Measurements from ENCODE around the gene ME1. TPM values are rescaled to one million over a fixed set of nuclear protein-coding genes. Genes with fewer than 3 reads are reported as not detected.

The ME1 gene
- total RNA-seq, 1 donor = 27.9 TPM

- DNase-seq (ENCODE audit: insufficient read length, low spot score, missing footprints) = no peak
Observed at GRCh38 chr6:83182114-83182513, 248.7 kb downstream of the ME1 start.

GRCh38 chr6:83180426-83180950, 250.4 kb downstream of the ME1 start:
- Histone ChIP-seq H3K36me3 (ENCODE audit: insufficient read depth, low read length) (peaks cover 89% of the 10 kb centered on the region), H3K4me1 (ENCODE audit: insufficient read depth, low read length) (peaks cover 26% of the 10 kb centered on the region), H3K79me2 (ENCODE audit: insufficient read depth, low read length) (peaks cover 54% of the 10 kb centered on the region), H3K27ac (ENCODE audit: low read depth, low read length) (no peak overlapping the region), H4K20me1 (ENCODE audit: insufficient read depth, low read length) (peaks cover 22% of the 10 kb centered on the region), H3K27me3 (ENCODE audit: insufficient read depth, low read length) (no peaks in the 10 kb centered on the region), H3K4me3 (ENCODE audit: insufficient read depth, low read length) (no peak overlapping the region), H2AFZ (ENCODE audit: low read length) (no peak overlapping the region), H3K9me3 (ENCODE audit: low read depth, low read length) (no peaks in the 10 kb centered on the region), H3K4me2 (ENCODE audit: insufficient read depth, low read length) (no peak overlapping the region)
- DNase-seq (ENCODE audit: insufficient read length, low spot score, missing footprints) = no peak
- TF ChIP-seq, protein P1, sequence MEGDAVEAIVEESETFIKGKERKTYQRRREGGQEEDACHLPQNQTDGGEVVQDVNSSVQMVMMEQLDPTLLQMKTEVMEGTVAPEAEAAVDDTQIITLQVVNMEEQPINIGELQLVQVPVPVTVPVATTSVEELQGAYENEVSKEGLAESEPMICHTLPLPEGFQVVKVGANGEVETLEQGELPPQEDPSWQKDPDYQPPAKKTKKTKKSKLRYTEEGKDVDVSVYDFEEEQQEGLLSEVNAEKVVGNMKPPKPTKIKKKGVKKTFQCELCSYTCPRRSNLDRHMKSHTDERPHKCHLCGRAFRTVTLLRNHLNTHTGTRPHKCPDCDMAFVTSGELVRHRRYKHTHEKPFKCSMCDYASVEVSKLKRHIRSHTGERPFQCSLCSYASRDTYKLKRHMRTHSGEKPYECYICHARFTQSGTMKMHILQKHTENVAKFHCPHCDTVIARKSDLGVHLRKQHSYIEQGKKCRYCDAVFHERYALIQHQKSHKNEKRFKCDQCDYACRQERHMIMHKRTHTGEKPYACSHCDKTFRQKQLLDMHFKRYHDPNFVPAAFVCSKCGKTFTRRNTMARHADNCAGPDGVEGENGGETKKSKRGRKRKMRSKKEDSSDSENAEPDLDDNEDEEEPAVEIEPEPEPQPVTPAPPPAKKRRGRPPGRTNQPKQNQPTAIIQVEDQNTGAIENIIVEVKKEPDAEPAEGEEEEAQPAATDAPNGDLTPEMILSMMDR (IDR thresholded peaks at IDR 0.05; ENCODE audit: extremely low read depth, low read depth, low read length) = no peak

More at GRCh38 chr6:83182114-83182513, 248.7 kb downstream of the ME1 start:
- H3K36me3 ChIP-seq (ENCODE audit: insufficient read depth, low read length) = peaks cover 90% of the 10 kb centered on the region
- peak overlapping the region; percentile 89 for H3K27ac ChIP-seq (ENCODE audit: low read depth, low read length)
- peaks cover 26% of the 10 kb centered on the region for H3K4me1 ChIP-seq (ENCODE audit: insufficient read depth, low read length)
- peaks cover 57% of the 10 kb centered on the region for H3K79me2 ChIP-seq (ENCODE audit: insufficient read depth, low read length)
- H3K27me3 ChIP-seq (ENCODE audit: insufficient read depth, low read length) = no peaks in the 10 kb centered on the region
- TF ChIP-seq, protein P1 (IDR thresholded peaks at IDR 0.05; ENCODE audit: extremely low read depth, low read depth, low read length) = no peak
- H3K9me3 ChIP-seq (ENCODE audit: low read depth, low read length) = no peaks in the 10 kb centered on the region
- H3K4me2 ChIP-seq (ENCODE audit: insufficient read depth, low read length) = peak overlapping the region; percentile 70
- peaks cover 22% of the 10 kb centered on the region for H4K20me1 ChIP-seq (ENCODE audit: insufficient read depth, low read length)
- no peak overlapping the region for H3K4me3 ChIP-seq (ENCODE audit: insufficient read depth, low read length)
- H2AFZ ChIP-seq (ENCODE audit: low read length) = no peak overlapping the region

DNA sequence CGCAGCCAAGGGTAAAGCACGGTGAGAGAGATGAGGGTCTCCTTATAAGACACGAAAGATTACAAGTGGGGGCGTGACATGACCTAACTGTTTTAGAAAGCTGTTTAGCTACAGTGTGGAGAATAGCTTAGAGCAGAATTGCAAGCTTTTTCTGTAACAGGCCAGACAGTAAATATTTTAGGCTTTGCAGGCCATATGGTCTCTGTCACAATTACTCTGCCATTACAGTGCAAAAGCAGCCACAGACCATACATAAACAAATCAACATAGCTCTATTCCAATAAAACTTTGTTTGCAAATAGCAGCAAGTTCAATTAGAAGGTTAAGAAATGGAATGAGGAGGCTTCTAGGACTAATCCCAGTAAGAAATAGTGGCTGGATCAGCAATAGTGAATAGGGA, 254.6 kb downstream of the ME1 start:
- H3K4me2 ChIP-seq (ENCODE audit: insufficient read depth, low read length) = no peak overlapping the region

DNA sequence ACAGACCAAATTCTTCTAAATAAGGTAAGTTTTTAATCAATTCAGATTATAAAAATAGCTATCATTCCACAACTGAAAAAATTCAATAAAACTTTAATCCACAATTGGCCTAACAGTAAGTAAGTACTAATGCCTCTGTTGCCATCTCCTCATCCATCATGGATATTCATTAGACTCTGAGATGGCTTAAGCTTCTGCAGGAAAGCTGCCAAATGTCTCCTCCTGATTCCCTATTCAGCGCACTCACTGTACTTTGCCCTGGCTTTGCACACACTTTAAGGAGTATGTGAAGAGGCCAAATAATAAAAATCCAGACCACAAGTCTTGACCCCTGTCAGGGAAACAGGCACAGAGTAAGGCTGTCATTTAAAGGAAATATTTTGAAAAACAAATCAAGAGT, 261.3 kb downstream of the ME1 start:
- peak; percentile 59 for DNase-seq (ENCODE audit: insufficient read length, low spot score, missing footprints)
- no peaks in the 10 kb centered on the region for H4K20me1 ChIP-seq (ENCODE audit: insufficient read depth, low read length)

More for the DNA sequence above, 254.6 kb downstream of the ME1 start:
- Histone ChIP-seq H4K20me1 (ENCODE audit: insufficient read depth, low read length) (peaks cover 1% of the 10 kb centered on the region), H3K27me3 (ENCODE audit: insufficient read depth, low read length) (no peaks in the 10 kb centered on the region), H3K4me1 (ENCODE audit: insufficient read depth, low read length) (no peaks in the 10 kb centered on the region), H3K36me3 (ENCODE audit: insufficient read depth, low read length) (peaks cover 97% of the 10 kb centered on the region), H3K79me2 (ENCODE audit: insufficient read depth, low read length) (peaks cover 39% of the 10 kb centered on the region), H3K4me3 (ENCODE audit: insufficient read depth, low read length) (no peak overlapping the region), H2AFZ (ENCODE audit: low read length) (no peak overlapping the region), H3K27ac (ENCODE audit: low read depth, low read length) (no peak overlapping the region), H3K9me3 (ENCODE audit: low read depth, low read length) (no peaks in the 10 kb centered on the region)
- no peak for DNase-seq (ENCODE audit: insufficient read length, low spot score, missing footprints)
- TF ChIP-seq, protein P1 (IDR thresholded peaks at IDR 0.05; ENCODE audit: extremely low read depth, low read depth, low read length) = no peak

More for the DNA sequence above, 261.3 kb downstream of the ME1 start:
- Histone ChIP-seq H3K27me3 (ENCODE audit: insufficient read depth, low read length) (no peaks in the 10 kb centered on the region), H3K4me2 (ENCODE audit: insufficient read depth, low read length) (no peak overlapping the region), H3K79me2 (ENCODE audit: insufficient read depth, low read length) (no peaks in the 10 kb centered on the region), H3K9me3 (ENCODE audit: low read depth, low read length) (no peaks in the 10 kb centered on the region), H3K36me3 (ENCODE audit: insufficient read depth, low read length) (peaks cover 93% of the 10 kb centered on the region), H2AFZ (ENCODE audit: low read length) (no peak overlapping the region), H3K4me1 (ENCODE audit: insufficient read depth, low read length) (no peaks in the 10 kb centered on the region), H3K27ac (ENCODE audit: low read depth, low read length) (no peak overlapping the region), H3K4me3 (ENCODE audit: insufficient read depth, low read length) (no peak overlapping the region)
- TF ChIP-seq, protein P1 (IDR thresholded peaks at IDR 0.05; ENCODE audit: extremely low read depth, low read depth, low read length) = no peak

Measured in osteoblast (primary cell).